GM12878 (cell line): ENCODE measurements around the gene NDUFA11. TPM values are rescaled to one million over a fixed set of nuclear protein-coding genes. Genes with fewer than 3 reads are reported as not detected.

Experiments
- ATAC-seq: fragments of 200-7000 bp; cut with Tn5 transposase; 3 replicates; pipeline ENCODE4 v1.9.1; 2020; ENCODE audit warnings: mild to moderate bottlenecking, moderate library complexity
- BruUV-seq: library from RNA; stranded (reverse); fragments of 400-500 nt; replicated peaks from 2 replicates; lab custom pipeline; 2021; lab: Mats Ljungman, UMichigan
- CTCF ChIA-PET: fragments of 300-600 bp; sonication (Branson Sonifier 250); formaldehyde crosslinking; extraction: SDS; loops from one replicate; lab custom pipeline; 2021; ENCODE audit warnings: inconsistent platforms; lab: Yijun Ruan, JAX
- POLR2A ChIA-PET: fragments of 350-600 bp; formaldehyde crosslinking; extraction: SDS; loops from one replicate; lab custom pipeline; 2021; ENCODE audit warnings: inconsistent platforms; lab: Charles Lee
- RAD21 ChIA-PET: fragments of 300-600 bp; sonication (Branson Sonifier 250); formaldehyde crosslinking; loops from one replicate; lab custom pipeline; 2023; ENCODE audit warnings: antibody characterized with exemption; ENCODE audit not compliant: unreplicated experiment; lab: Charles Lee
- SMC1A ChIA-PET: fragments of 300-600 bp; sonication (Branson Sonifier 250); formaldehyde crosslinking; loops from one replicate; lab custom pipeline; 2023; ENCODE audit not compliant: unreplicated experiment, uncharacterized antibody; lab: Charles Lee
- DNase-seq: peaks from one replicate; pipeline ENCODE4 v3.0.0-alpha.2; 2011; ENCODE audit warnings: low read depth, low spot score
- FAIRE-seq: peaks from 3 replicates; lab custom pipeline; 2011; peaks lifted over from hg19 to GRCh38; lab: Jason Lieb, UNC
- H2AFZ ChIP-seq: 2 replicates; pipeline ENCODE4 v1.6.0; 2011; ENCODE audit warnings: low read depth, low read length, control low read depth; ENCODE audit not compliant: control insufficient read depth
- H3K27ac ChIP-seq: 2 replicates; pipeline ENCODE4 v1.5.1; 2011; ENCODE audit warnings: control low read depth; ENCODE audit not compliant: control insufficient read depth, insufficient read depth
- H3K27me3 ChIP-seq, 2 experiments: replicated peaks in 1 of 2; 2 replicates each; pipeline versions ENCODE4 v1.6.0 to v1.6.1; 2011; ENCODE audit warnings: low read length in 1 of 2; ENCODE audit not compliant: control insufficient read depth in 2 of 2, insufficient read depth in 2 of 2
- H3K36me3 ChIP-seq, 2 experiments: 2 replicates each; pipeline ENCODE4 v1.5.1; 2011; ENCODE audit warnings: low read length in 1 of 2; ENCODE audit not compliant: control insufficient read depth in 2 of 2, insufficient read depth in 2 of 2
- H3K4me1 ChIP-seq: 2 replicates; pipeline ENCODE4 v1.6.1; 2011; ENCODE audit warnings: mild to moderate bottlenecking, low read length, moderate library complexity, mixed read lengths; ENCODE audit not compliant: control insufficient read depth, insufficient read depth
- H3K4me2 ChIP-seq: 2 replicates; pipeline ENCODE4 v1.6.0; 2011; ENCODE audit warnings: control low read depth; ENCODE audit not compliant: control insufficient read depth, insufficient read depth
- H3K4me3 ChIP-seq: fragments of 200-600 bp; sonication (generic); 2 replicates; pipeline ENCODE4 v1.5.1; 2016
- H3K79me2 ChIP-seq: 2 replicates; pipeline ENCODE4 v1.6.0; 2011; ENCODE audit warnings: low read length; ENCODE audit not compliant: control insufficient read depth, insufficient read depth
- H3K9ac ChIP-seq: 2 replicates; pipeline ENCODE4 v1.8.0; 2011; ENCODE audit warnings: low read length, control low read depth, mixed read lengths; ENCODE audit not compliant: control insufficient read depth, insufficient read depth
- H3K9me3 ChIP-seq: replicated peaks from 3 replicates; pipeline ENCODE4 v1.5.1; 2011; ENCODE audit warnings: mild to moderate bottlenecking, low read length; ENCODE audit not compliant: control insufficient read depth, insufficient read depth
- H4K20me1 ChIP-seq: 2 replicates; pipeline ENCODE4 v1.6.0; 2011; ENCODE audit not compliant: control insufficient read depth, insufficient read depth
- BRCA1 ChIP-seq: IDR thresholded peaks from 2 replicates; pipeline ENCODE4 v1.6.1; 2011; ENCODE audit warnings: low read depth, low read length, improper control_type of control experiment
- DPF2 ChIP-seq: fragments of 450-650 bp; IDR thresholded peaks from 2 replicates; pipeline ENCODE4 v1.6.1; 2017; ENCODE audit warnings: mild to moderate bottlenecking
- EGR1 ChIP-seq, 2 experiments: IDR thresholded peaks; 1 replicate in 1 of 2; 2 replicates in 1 of 2; pipeline ENCODE4 v1.6.1; 2011 to 2012; ENCODE audit warnings: low read depth in 2 of 2, low read length in 2 of 2, borderline replicate concordance in 1 of 2, mild to moderate bottlenecking in 1 of 2, moderate library complexity in 1 of 2
- POLR2A ChIP-seq: IDR thresholded peaks from 2 replicates; pipeline ENCODE4 v1.6.1; 2011; ENCODE audit warnings: low read depth, mild to moderate bottlenecking, low read length
- TCF12 ChIP-seq: IDR thresholded peaks from 2 replicates; pipeline ENCODE4 v1.6.1; 2011; ENCODE audit warnings: low read depth, mild to moderate bottlenecking, low read length
- ZNF207 ChIP-seq: fragments of 450-650 bp; IDR thresholded peaks from 2 replicates; pipeline ENCODE4 v1.6.1; 2014; ENCODE audit warnings: antibody characterized with exemption, mild to moderate bottlenecking, borderline replicate concordance
- ZNF24 ChIP-seq: fragments of 450-650 bp; IDR thresholded peaks from 2 replicates; pipeline ENCODE4 v1.6.1; 2017; ENCODE audit warnings: antibody characterized with exemption, mild to moderate bottlenecking
- WGBS: methylation state at CpG from one replicate; pipeline ENCODE4 v1.1.6; 2016; ENCODE audit warnings: low lambda C conversion rate; ENCODE audit not compliant: insufficient replicate concordance, insufficient coverage; ENCODE audit errors: missing lambda C conversion rate; 5-methylcytosine and 5-hydroxymethylcytosine counted together
- in situ Hi-C: fragments of 300-500 bp; cut with MboI; formaldehyde crosslinking; loops from 9 replicates; pipeline ENCODE4 v1.14.3; 2018; ENCODE audit warnings: mixed read lengths
- intact Hi-C: fragments of 100-400 bp; cut with micrococcal nuclease; formaldehyde crosslinking; loops from one replicate; pipeline ENCODE4 v1.14.2; 2022; ENCODE audit not compliant: unreplicated experiment
- polyA plus RNA-seq, 11 experiments: library from polyadenylated mRNA; depleted of rRNA in 4 of 11; unstranded in 6 of 11; stranded (reverse) in 5 of 11; fragments of >200 nt; fragmentation: Nextera tagmentation in 4 of 11; fragmentation: Illumina TruSeq in 1 of 11; extraction: Ambion mirVana in 4 of 11; extraction: Trizol in 1 of 11; gene quantifications; 1 replicate in 1 of 11; 2 replicates in 10 of 11; pipeline versions ENCODE4 v1.2.1 to v1.2.3, GENCODE V29; 2011 to 2016; ENCODE audit warnings: inconsistent platforms in 2 of 11, missing spikeins in 2 of 11, low read depth in 1 of 11
- total RNA-seq, 4 experiments: library from RNA; depleted of rRNA in 3 of 4; stranded (reverse); fragments of >200 nt in 3 of 4; fragmentation: Illumina TruSeq in 1 of 4; extraction: Trizol in 1 of 4; gene quantifications; 2 replicates each; pipeline versions ENCODE4 v1.2.1 to v1.2.3, GENCODE V29; 2013 to 2021
- TF ChIP-seq, protein P1 (sequence below): IDR thresholded peaks from 2 replicates; pipeline ENCODE4 v1.6.1; 2012; ENCODE audit warnings: low read depth, low read length, improper control_type of control experiment
- TF ChIP-seq, protein P2 (sequence below): fragments of 150-350 bp; IDR thresholded peaks from 2 replicates; pipeline ENCODE4 v1.6.1; 2014; ENCODE audit warnings: mild to moderate bottlenecking, low read depth, low read length

NDUFA11 gene
- total and polyA plus RNA-seq, 10 of the 15 experiments (the other 5 are each of a cell fraction or from before 2014, with no cell fraction given), result 108 to 600 (median 289) TPM

DNA sequence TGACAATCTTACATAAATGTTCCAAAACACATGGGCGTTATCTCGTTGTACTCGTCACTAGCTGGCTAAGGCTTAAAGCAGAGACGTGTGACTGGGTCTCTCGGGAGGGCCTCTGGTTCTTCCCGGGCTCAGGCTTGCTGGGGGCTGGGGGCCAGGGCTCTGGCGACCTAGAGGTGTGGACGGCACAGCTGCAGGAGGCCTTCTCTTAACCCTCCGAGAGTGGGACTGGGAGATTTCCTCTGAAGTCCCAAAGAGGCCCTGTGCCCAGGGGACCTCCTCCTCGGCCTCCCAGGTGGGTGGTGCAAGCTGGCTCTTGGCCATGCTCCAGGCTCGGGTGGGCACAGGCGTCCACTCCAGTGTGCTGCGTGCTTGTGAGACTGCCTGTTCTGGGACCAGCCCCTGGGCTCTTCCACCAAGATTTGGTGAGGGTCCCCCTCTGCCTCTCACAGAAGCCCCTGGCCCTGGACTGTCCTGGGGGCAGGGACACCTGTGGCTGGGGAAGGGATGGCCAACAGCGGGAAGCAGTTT is 12.7 kb upstream of the NDUFA11 start:
- no peaks in the 10 kb centered on the region for H3K4me1 ChIP-seq
- TSS peak; percentile 55 for BruUV-seq
- H4K20me1 ChIP-seq, result no peaks in the 10 kb centered on the region
- no peaks in the 10 kb centered on the region for H3K27me3 ChIP-seq
- H3K9ac ChIP-seq, result no peak overlapping the region
- H3K27ac ChIP-seq, result no peak overlapping the region
- RAD21 ChIA-PET, result no interaction called here
- TF ChIP-seq POLR2A, result peak; percentile 55
- no peak for TF ChIP-seq BRCA1
- no peak for TF ChIP-seq ZNF207
- no peak for TF ChIP-seq EGR1 (IDR thresholded peaks at IDR 0.05; ENCODE audit: borderline replicate concordance in 1 of 2, low read depth in 2 of 2, low read length in 2 of 2)
- TF ChIP-seq ZNF24, result no peak
- TF ChIP-seq TCF12, result no peak
- TF ChIP-seq, protein P1, sequence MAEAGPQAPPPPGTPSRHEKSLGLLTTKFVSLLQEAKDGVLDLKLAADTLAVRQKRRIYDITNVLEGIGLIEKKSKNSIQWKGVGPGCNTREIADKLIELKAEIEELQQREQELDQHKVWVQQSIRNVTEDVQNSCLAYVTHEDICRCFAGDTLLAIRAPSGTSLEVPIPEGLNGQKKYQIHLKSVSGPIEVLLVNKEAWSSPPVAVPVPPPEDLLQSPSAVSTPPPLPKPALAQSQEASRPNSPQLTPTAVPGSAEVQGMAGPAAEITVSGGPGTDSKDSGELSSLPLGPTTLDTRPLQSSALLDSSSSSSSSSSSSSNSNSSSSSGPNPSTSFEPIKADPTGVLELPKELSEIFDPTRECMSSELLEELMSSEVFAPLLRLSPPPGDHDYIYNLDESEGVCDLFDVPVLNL, result no peak
- TF ChIP-seq, protein P2, sequence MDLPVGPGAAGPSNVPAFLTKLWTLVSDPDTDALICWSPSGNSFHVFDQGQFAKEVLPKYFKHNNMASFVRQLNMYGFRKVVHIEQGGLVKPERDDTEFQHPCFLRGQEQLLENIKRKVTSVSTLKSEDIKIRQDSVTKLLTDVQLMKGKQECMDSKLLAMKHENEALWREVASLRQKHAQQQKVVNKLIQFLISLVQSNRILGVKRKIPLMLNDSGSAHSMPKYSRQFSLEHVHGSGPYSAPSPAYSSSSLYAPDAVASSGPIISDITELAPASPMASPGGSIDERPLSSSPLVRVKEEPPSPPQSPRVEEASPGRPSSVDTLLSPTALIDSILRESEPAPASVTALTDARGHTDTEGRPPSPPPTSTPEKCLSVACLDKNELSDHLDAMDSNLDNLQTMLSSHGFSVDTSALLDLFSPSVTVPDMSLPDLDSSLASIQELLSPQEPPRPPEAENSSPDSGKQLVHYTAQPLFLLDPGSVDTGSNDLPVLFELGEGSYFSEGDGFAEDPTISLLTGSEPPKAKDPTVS, result no peak
- TF ChIP-seq DPF2, result no peak
- in situ Hi-C loops (no loop called here), intact Hi-C loops (no loop called here)
- FAIRE-seq (no peak), ATAC-seq (no peak), DNase-seq (no peak)
- SMC1A ChIA-PET, result no interaction called here
- POLR2A ChIA-PET, result no interaction called here
- 73% methylated on average over 14 of the region's 14 CpGs for WGBS
- H3K36me3 ChIP-seq, result peaks cover 3 to 31% of the 10 kb centered on the region in 2 experiments; a peak in 3 of 4 replicates
- no peaks in the 10 kb centered on the region for H3K9me3 ChIP-seq
- no peaks in the 10 kb centered on the region for H3K79me2 ChIP-seq
- H2AFZ ChIP-seq, result no peak overlapping the region
- CTCF ChIA-PET, result no interaction called here
- H3K4me2 ChIP-seq, result no peak overlapping the region
- no peak overlapping the region for H3K4me3 ChIP-seq
